IMR-90 (cell line): ENCODE measurements around the gene IFIT5.
"Not testable (repeated sequence)": the region's sequence is repeated elsewhere in the genome, so short reads cannot be mapped to it uniquely, and the experiment has no call there.

Source experiments
- CEBPB ChIP-seq: IDR thresholded peaks from 2 replicates; pipeline ENCODE4 v1.6.1; 2012; ENCODE audit warnings: low read depth, low read length, improper control_type of control experiment
- FOS ChIP-seq: fragments of 150-350 bp; IDR thresholded peaks from 2 replicates; pipeline ENCODE4 v1.6.1; 2016; ENCODE audit warnings: low read depth, low read length
- MAFK ChIP-seq: IDR thresholded peaks from 2 replicates; pipeline ENCODE4 v1.6.1; 2012; ENCODE audit warnings: low read depth, low read length, improper control_type of control experiment
- MAZ ChIP-seq: IDR thresholded peaks from 2 replicates; pipeline ENCODE4 v1.6.1; 2012; ENCODE audit warnings: low read depth, mild to moderate bottlenecking, low read length, improper control_type of control experiment, moderate library complexity, borderline replicate concordance
- MXI1 ChIP-seq: IDR thresholded peaks from 2 replicates; pipeline ENCODE4 v1.6.1; 2012; ENCODE audit warnings: low read depth, mild to moderate bottlenecking, low read length, moderate library complexity, borderline replicate concordance
- POLR2A ChIP-seq: IDR thresholded peaks from 2 replicates; pipeline ENCODE4 v1.6.1; 2012; ENCODE audit warnings: mild to moderate bottlenecking, low read depth, low read length
- RAD21 ChIP-seq: IDR thresholded peaks from 2 replicates; pipeline ENCODE4 v1.6.1; 2012; ENCODE audit warnings: low read length, improper control_type of control experiment
- RCOR1 ChIP-seq: IDR thresholded peaks from 2 replicates; pipeline ENCODE4 v1.6.1; 2012; ENCODE audit warnings: mild to moderate bottlenecking, low read length, improper control_type of control experiment; ENCODE audit not compliant: insufficient replicate concordance
- RFX5 ChIP-seq: IDR thresholded peaks from 2 replicates; pipeline ENCODE4 v1.8.0; 2012; ENCODE audit warnings: low read depth, mild to moderate bottlenecking, low read length, moderate library complexity
- SMC3 ChIP-seq: fragments of 150-350 bp; IDR thresholded peaks from 2 replicates; pipeline ENCODE4 v1.6.1; 2016; ENCODE audit warnings: low read depth, mild to moderate bottlenecking, antibody characterized with exemption, low read length, moderate library complexity
- TF ChIP-seq, protein P1 (sequence below): conservative IDR thresholded peaks from 2 replicates; pipeline ENCODE4 v1.5.1; 2012; ENCODE audit warnings: mild to moderate bottlenecking, low read depth, low read length, improper control_type of control experiment
- TF ChIP-seq, protein P2 (sequence below): fragments of 150-350 bp; IDR thresholded peaks from 2 replicates; pipeline ENCODE4 v1.6.1; 2017; ENCODE audit warnings: mild to moderate bottlenecking, antibody characterized with exemption, low read length, low read depth
- TF ChIP-seq, protein P3 (sequence below): fragments of 150-350 bp; IDR thresholded peaks from 2 replicates; pipeline ENCODE4 v1.6.1; 2016; ENCODE audit warnings: low read depth, mild to moderate bottlenecking, low read length, moderate library complexity, borderline replicate concordance

GRCh38 chr10:89412276-89412675 is 2.1 kb upstream of the IFIT5 start:
- TF ChIP-seq POLR2A, FOS, SMC3, RAD21, RFX5, CEBPB, RCOR1, MXI1, MAZ: not testable (repeated sequence)
- TF ChIP-seq, protein P1, sequence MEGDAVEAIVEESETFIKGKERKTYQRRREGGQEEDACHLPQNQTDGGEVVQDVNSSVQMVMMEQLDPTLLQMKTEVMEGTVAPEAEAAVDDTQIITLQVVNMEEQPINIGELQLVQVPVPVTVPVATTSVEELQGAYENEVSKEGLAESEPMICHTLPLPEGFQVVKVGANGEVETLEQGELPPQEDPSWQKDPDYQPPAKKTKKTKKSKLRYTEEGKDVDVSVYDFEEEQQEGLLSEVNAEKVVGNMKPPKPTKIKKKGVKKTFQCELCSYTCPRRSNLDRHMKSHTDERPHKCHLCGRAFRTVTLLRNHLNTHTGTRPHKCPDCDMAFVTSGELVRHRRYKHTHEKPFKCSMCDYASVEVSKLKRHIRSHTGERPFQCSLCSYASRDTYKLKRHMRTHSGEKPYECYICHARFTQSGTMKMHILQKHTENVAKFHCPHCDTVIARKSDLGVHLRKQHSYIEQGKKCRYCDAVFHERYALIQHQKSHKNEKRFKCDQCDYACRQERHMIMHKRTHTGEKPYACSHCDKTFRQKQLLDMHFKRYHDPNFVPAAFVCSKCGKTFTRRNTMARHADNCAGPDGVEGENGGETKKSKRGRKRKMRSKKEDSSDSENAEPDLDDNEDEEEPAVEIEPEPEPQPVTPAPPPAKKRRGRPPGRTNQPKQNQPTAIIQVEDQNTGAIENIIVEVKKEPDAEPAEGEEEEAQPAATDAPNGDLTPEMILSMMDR = not testable (repeated sequence)
- peak; percentile 40; the same call in 1 of the 2 replicates for TF ChIP-seq MAFK
- TF ChIP-seq, protein P2, sequence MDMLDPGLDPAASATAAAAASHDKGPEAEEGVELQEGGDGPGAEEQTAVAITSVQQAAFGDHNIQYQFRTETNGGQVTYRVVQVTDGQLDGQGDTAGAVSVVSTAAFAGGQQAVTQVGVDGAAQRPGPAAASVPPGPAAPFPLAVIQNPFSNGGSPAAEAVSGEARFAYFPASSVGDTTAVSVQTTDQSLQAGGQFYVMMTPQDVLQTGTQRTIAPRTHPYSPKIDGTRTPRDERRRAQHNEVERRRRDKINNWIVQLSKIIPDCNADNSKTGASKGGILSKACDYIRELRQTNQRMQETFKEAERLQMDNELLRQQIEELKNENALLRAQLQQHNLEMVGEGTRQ = not testable (repeated sequence)
- TF ChIP-seq, protein P3, sequence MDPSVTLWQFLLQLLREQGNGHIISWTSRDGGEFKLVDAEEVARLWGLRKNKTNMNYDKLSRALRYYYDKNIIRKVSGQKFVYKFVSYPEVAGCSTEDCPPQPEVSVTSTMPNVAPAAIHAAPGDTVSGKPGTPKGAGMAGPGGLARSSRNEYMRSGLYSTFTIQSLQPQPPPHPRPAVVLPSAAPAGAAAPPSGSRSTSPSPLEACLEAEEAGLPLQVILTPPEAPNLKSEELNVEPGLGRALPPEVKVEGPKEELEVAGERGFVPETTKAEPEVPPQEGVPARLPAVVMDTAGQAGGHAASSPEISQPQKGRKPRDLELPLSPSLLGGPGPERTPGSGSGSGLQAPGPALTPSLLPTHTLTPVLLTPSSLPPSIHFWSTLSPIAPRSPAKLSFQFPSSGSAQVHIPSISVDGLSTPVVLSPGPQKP = not testable (repeated sequence)
